Measurements from ENCODE around the gene TM4SF1.

GRCh38 chr3:149321136-149321535 is 56.3 kb downstream of the TM4SF1 start:
- TF ChIP-seq CTCF (IDR thresholded peaks at IDR 0.05) (no peak), TCF7L2 (IDR thresholded peaks at IDR 0.05; ENCODE audit: low read depth, low read length) (no peak)

Measured in Panc1 (cell line).